Daoy (cell line): Measurements from ENCODE around the gene DNAJB4. TPM values are rescaled to one million over a fixed set of nuclear protein-coding genes. Genes with fewer than 3 reads are reported as not detected.
A peak's percentile ranks its signal among the peaks of the same experiment; 100 is the strongest.

Experiments
- DNase-seq: peaks from one replicate; pipeline ENCODE4 v3.0.0-alpha.2; 2015; ENCODE audit warnings: low read depth
- total RNA-seq: library from RNA; depleted of rRNA; stranded (reverse); fragments of >200 nt; shearing (Covaris generic); gene quantifications from 2 replicates; pipeline ENCODE4 v1.2.3, GENCODE V29; 2014

Gene DNAJB4
- total RNA-seq, 1 experiment from 2014 or later: 53.3 TPM

DNA sequence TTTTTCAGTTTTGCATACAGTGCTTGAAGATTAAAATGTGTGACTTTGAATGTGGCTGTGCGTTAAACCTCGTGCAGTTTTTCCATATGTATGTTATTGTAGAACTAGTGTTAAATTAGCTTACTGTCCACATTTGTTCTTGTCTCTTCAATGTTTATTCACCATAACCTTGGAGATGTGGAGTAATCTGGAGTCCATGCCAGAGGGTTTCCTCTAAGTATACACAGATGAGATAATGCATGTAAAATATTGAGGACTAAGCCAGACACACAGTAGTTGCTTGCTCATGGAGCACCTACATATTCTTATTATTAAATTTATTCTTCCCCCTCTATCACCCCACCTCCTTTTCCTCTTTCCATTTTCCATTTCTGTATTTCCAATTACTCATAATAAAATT lies 33.3 kb downstream of the DNAJB4 start:
- no peak for DNase-seq

DNA sequence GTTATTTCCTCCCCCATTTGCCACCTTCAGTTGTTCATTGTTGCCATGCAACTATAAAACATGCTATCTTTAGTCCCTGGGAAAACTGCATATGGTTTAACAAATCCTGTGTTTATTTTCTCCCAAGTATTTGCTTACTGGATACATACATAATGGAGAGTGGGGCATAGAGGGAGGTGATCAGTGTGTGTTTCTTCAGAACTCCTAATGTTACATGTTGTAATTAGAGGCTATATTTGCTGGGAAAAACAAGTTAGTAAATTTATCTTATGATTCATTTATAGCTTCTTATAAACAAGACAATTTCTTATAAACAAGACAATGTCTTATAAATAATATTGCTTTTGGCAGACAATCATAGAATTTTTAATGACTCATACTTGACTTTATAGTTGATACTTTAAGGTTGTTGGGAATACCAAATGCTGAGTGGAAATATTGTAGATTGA lies 33.8 kb downstream of the DNAJB4 start:
- DNase-seq: no peak

DNA sequence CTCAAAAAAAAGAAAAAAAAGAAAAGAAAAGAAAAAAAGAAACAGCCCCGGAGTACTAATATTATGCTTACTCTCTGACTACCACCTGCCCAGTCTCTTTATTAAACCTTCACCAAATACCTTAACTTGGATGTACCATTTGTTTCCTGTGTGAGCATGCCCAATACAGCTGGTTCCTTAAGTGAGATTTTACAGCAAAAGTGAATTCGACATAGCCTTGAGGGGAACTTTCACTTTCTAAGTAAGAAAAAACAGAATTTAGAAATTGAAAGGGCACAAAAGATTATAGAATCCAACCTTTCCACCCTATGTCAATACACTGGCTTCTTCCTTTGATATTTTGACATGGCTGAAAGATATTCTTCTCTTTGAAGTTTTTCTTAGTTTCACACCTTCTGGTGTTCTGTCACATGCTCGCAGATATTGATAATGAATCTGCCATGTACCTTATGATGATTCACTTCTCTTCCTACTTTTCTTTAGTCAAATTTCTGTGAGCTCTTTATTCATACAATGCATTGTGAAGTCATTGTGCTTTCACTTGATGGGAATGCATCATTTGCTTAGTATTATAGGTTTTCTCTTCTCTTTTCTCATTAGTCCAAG lies 35.8 kb downstream of the DNAJB4 start:
- DNase-seq: no peak

GRCh38 chr1:78043436-78043835 lies 38.7 kb downstream of the DNAJB4 start:
- DNase-seq: no peak

GRCh38 chr1:78044796-78045562 lies 40.2 kb downstream of the DNAJB4 start:
- DNase-seq: no peak

DNA sequence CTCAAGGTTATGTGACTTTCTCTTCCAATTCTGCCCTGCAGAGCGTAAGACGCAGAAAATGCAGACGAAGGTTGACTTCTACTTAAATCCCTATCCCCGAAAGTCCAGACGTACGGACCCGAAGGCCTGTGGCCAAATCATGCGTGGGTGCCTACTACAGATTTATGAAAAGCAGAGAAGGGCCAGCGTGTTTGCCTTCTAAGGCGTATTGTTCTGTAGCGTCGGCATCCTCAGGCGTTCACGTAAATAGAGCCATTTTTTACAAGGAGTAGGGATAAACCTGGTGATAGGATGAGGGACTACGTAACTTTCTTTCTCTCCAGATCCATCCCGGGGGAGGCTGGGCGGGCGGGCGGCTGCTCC lies 40.8 kb downstream of the DNAJB4 start:
- DNase-seq: no peak

DNA sequence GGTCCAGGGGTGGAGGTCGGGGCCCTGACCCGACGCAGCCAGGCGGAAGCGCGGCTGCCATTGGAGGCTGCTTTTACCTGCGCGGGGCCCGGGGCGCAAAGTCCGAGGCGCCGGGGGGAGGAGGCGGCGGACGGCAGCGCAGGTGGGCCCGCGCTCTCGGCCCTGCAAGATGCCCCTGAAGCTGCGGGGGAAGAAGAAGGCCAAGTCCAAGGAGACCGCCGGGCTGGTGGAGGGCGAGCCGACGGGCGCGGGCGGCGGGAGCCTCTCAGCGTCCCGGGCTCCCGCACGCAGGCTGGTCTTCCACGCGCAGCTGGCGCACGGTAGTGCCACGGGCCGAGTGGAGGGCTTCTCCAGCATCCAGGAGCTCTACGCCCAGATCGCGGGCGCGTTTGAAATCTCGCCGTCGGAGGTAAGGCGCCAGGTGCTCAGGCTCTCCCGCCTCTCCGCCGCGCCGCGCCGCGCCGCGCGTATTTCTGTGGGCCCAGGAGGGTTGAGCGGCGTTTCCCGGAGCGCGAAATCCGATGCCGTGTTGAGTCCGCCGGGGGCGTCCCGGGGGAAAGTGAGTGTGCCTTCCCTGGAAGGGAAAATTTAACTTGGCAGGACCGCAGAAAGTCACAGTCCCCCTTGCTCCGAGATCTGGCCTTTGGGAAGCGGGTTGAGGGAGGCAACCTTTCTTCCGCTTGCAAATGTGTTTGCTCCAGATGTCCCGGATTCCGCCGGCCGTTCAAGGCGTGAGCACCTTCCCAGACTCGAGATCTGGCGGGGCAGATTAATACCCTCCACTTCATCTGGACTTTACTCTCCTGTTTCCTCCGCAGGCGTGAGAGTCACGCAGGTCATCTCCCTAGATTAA lies 41.4 kb downstream of the DNAJB4 start, which contains the start of gene GIPC2:
GIPC2 (plus strand) TSS at position 41 of the 853 bp plus-strand sequence; CDS start at position 170, 129 bp downstream.
- DNase-seq: no peak

DNA sequence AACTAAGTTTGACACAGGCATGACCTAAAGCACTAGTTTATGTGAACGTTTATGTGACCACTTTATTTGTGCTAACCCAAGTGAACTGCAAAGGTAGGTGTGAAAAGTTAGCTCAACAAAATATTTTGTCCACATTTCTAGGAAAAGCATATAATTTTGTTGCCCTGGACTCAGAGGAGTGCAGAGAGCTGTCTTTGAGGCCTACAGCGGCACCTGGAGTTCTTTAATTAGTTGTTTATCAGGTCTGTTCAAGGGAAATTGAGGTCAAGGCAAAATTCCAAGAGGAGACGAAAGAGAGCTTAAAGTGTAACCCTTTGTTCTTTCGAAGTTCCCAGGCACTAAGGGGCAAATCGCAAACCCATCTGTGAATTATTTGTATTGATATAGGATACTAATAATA lies 42.4 kb downstream of the DNAJB4 start:
- no peak for DNase-seq

DNA sequence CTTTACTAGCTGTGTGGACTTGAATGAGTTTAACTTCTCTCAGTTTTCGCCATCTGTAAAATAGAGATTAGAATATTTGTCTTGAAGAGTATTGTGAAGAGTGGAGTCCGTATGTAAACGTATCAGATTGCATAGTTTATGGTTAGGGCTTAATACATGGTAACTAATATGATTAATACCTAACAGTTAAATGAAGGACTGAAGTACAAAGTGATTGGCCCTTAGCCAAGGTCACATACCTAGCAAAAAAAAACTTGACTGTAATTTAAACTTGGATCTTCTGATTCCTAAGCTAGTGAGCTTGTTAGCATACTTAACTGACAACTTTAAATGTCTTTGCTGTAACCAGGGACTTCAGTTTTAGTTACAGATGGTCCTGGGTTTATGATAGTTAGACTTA lies 42.9 kb downstream of the DNAJB4 start:
- DNase-seq: no peak

GRCh38 chr1:78048446-78048845 lies 43.7 kb downstream of the DNAJB4 start:
- DNase-seq: no peak

GRCh38 chr1:78049396-78049795 lies 44.7 kb downstream of the DNAJB4 start:
- no peak for DNase-seq

DNA sequence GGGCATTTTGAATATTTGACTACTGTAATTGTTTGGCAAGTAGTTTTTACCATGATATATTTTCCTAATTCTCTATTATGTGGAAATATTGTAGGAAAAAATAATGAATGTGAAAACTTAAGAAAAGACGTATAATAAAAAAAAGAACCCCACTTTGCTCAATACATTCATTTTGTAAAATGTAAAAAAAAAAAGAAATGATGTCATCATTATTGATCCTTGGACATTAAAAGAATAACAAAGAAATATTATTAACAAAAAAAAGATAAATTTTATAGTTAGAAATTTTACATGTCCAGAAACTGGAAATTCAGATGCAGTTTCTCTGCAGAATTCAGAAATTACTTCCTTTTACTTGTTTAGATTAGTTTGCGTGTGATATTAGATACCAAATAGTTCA lies 46.3 kb downstream of the DNAJB4 start:
- DNase-seq: no peak

DNA sequence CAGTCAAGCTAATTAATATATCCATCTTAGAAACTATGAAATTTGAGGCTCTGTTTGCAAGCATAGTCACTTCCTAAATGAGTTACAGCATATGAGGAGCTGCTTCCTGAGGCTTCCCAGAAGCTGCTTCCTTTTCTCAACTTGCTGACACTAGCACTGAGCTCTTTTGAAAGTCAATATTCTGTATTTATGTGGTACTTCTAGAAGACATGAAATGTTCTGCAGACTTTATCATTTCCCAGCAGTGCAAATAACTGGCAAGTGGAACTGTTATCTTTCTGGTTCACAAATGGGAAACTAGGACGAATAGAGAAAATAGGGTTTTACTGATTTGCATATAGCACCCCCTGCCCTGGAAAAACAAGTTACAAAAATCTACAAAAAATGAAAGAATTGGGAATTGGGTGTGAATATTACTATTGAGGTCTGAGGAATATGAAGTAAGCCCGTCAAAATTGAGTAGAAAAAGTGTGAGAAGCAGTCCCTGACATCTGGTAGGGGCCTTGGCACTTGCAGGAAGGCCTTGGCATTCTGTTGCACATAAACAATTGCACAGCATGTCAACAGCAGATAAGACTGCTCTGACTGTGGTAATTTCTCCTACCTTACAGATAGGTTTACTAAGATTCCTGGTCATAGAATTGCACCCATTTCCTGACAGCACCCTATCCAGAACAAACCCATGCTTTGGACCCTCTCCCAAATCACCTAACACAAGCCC lies 48.1 kb downstream of the DNAJB4 start:
- DNase-seq: no peak

GRCh38 chr1:78053498-78053897 lies 48.8 kb downstream of the DNAJB4 start:
- no peak for DNase-seq

DNA sequence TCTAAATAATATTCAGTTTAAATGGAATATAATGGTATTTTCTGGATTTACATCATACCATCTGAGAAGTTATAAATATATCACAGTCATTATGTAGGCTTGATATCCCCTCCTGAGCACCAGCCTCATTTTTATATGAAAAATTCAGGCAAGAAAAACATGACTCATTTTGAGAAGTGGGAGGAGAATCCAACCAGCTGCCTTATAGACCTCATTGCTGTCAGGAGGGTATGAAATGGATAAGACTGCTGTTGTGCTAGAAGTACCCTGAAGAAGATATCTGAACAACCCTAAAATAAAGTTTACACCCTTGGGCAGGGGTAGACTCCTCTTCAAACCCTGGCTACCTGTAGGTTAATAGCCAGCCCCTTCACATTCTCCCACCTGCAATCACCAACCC lies 49.8 kb downstream of the DNAJB4 start:
- no peak for DNase-seq

- DNase-seq: no peak
These were observed 50.2 kb downstream of the DNAJB4 start for GRCh38 chr1:78054972-78055371.

DNA sequence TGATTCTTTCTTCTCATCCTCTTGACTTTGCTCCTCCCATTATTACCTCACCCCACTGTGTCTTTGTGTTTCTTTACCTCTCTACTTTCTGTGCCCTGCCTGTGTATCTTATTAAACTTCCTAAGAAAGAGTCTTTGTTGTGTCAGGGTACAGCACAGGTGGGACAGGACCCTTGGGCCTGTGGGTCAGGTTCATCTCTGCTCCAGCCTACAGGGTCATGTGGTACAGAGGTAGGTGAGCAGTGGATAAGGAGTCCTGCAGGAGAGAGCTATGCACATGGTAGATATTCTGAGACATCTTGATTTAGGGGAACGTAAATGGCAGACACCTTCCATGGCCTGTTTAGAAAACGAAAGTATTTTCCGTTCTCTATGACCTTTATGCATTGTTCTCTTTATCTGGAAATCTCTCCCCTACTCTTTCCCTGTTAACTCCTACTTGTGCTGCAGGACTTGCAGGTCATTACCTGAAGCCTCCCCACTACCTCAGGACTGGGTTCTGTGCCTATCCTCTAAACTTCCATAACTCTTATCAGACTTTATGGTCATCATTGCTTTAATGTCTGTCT lies 50.9 kb downstream of the DNAJB4 start:
- no peak for DNase-seq

DNA sequence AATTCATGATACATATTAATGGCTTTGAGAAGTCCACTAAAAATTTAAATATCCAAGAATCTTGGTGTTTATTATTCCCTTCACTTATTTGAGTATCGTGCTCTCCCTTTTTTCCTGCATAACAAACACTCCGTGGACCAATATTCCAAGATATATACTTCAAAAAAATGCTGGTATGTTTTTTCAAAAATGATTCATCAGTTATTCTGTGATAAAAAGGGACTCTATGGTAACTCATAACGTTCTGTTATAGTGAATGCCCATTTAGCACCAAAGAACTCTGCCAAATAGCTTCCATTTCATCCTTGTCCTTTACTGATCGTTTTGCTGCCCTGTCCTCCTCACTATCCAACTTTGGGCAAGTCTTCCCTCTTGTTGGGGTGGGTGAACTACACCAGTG lies 53.9 kb downstream of the DNAJB4 start:
- DNase-seq: no peak

GRCh38 chr1:78060857-78061563 lies 56.3 kb downstream of the DNAJB4 start:
- DNase-seq: peak; percentile 37

DNA sequence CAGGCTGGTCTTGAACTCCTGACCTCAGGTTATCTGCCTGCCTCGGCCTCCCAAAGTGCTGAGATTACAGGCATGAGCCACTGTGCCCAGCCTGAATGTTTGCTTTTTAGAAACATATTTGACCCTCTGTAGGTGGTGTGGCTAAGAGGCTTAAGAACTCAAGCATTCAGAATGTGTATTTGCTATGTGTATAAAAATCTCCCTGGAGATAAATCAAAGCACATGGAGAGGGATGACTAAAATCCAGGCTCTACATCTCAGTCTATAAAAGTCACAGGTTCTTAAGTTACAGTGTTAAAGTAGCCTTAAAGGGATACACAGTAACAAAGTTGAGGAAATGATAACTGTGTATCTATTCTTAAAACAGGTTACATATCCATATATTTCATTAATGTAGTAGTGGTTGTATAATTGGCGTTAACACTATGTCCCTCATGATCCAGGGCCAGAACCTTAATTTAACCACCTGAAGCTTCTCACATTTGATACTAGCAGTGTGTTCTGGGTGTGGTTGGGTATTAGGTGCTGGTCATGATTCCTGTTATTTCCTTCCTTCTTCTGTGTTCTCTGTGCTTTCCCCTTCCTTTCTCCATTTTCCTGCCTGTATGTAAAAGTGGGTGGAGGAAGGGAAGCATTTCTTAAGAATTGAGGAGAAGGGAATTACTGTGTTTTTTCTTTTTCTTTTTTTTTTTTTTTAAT lies 57.2 kb downstream of the DNAJB4 start:
- peak; percentile 55 for DNase-seq
